DMS114 treated with DMSO at 0.1 percent for 48 hours (cell line): ENCODE results near the gene ZFPM1.
A peak's percentile ranks its signal among the peaks of the same experiment; 100 is the strongest.

Source experiments
- DNase-seq: peaks from one replicate; lab custom pipeline; 2025; ENCODE audit not compliant: unreplicated experiment; lab: John Stamatoyannopoulos, UW

ZFPM1 gene

DNA sequence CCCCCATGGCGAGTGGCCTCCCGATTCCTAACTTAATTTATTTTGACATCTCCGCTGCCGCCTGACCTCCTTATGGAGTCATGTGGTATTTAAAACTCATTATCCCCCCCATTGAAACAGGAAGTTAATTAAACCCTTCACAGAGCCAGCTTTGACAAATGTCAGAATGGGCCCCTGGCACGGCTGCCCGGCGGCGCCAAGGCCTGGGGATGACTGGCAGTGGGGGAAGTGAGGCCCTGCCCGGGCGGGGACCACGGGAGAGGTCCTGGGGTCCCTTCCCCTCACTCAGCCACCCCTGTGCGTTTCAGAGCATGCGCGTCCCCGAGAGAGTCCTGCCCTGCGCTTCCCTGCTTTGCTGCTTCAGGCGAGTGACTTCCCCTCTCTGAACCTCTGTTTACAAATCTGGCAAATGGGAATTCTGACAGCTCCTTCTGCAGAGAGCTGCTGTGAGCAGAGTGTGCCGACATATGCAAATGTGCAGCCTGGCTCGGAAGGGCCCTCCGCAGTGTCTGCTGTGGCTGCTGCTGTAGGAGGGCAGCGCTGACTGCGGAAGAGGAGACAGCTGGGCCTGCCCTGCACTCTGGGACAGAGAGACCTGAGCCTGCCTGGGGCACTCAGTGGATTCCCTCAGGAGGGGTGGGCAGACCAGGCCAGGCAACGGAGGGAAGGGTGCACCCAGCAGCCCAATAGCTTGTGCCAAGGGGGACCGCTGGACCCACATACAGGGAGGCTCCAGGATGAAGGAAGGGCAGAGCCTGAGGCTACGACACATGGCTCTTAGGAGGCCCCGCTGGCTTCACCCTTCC lies 4.4 kb upstream of the ZFPM1 start:
- no peak for DNase-seq

DNA sequence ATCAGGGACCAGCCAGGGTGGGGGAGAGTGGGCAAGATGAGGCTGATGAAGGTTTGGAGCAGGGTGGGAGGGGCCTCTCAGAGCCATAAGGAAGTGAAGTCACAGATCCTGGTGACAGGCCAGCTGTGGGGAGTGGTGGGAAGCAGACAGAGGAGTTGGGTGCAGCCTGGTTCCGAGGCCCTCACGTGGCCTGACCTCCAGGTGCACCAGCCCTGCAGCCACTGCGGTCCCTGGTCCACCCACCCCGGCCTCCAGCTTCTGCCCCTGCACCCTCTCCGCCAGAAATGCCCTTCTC lies 3.9 kb upstream of the ZFPM1 start:
- no peak for DNase-seq

DNA sequence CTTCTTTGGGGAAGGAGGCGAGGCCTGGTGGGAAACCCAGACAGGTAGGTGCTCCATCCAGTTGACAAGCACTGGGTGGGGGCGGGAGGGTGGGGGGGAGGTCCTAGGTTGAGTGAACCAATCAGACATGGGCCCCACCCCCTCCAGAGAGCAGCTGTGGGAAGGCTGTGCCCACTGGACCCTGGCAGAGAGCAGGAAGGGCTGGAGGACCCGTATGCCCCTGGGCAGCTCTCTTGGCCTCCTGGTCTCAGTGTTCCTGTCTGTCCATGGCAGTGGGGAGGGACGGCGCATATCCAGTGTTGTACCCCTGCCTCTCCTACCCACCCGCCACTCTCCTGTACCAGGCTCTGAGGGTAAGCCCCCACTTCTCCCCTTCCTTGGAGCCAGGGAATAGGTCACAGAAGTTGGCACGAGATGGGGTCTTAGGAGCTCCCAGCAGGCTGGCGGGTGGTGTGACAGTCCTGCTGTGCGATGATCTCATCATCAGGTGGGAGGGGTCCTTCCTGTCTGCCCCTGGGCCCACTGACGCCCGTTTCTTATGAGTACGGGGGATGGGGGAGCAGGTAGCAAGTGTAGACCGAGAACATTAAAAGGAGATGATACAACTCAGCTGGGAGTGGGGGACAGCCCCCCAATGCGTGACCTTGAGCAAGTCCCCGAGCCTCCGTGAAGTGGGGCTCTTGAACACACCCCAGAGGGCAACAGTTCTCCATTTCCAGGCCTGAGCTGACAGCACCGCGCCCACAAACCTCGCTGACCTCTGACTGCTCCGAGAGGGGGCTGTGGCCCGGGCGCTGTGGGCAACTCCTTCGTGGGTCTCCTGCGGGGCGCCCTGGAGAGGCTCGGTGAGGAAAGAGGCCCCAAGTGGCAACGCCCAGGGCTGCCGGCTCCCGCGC lies 1.2 kb upstream of the ZFPM1 start:
- DNase-seq, result no peak

DNA sequence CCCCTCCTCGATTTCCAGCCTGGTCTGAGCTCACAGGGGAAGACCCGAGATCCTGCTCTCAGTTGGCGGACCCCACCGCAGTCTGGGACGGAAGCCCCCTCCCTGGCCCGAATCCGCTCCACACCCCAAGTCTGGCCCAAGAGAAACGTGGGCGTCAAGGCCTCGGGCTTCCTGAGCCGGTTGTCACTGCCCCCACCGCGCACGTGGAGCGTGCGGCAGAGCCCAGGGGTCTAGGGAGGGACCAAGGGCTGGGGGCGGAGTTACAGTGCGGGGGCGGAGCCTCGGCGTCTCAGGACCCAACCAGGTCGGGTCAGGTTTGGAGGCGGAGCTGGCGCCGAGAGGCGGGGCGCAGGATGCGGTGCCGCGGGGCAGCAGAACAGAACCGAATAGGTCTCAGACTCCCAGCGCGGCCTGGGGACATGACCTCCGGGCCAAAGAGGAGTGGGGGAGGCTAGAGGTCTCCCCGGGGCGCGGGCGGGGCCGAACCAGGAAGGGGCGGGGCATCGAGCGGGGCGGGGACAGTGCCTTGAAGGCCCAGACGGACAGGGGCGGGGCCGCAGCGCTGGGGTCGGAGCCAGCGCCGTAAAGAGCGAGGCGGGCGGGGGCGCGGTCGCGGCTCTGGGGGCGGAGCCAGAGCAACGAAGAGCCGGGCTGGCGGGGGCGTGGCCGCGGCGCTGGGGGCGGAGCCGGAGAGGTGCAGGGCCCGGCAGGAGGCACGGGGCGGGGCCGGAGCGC lies 431 bp upstream of the ZFPM1 start:
- peak; percentile 84 for DNase-seq

DNA sequence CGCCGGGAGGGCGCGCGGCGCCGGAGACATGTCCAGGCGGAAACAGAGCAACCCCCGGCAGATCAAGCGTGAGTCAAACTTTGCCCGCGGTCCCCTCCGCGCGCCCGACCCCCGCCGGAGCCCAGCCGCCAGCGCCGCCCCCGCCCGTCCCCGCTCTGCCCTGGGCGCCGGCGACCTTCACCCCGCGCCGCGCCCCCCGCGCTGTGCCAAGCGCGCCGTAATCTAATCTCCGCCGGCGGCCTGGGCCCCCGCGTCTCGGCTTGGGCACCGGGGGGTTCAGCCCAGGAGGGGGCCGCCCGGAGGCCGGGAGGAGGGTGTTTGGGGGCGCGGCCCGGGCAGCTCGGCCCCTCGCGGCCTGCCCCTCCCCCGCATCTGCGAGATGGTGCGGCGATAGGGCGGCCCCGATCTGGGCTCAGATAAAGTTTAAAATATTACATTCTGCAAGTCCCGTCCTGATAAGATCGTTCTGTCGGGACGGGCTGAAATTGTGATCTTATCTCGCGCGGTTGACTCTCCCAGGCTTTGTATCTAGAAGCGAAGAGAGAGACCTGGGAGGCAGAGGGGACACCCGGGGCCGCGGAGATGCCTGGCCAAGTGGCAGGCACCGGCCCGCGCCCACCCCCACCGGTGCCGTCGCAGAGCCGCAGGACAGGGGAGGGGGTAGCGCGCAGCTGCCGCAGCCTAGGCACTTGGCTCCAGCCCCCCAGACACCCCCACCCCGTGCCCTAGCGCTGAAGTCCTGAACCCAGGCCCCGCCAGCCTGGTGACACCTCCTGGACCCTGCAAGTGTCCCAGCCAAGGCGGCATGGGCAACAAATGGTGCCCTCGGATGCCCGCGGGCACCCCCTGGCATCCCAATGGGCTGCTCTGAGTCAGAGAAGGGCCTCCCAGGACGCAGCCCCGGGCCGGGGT lies 787 bp downstream of the ZFPM1 start:
- DNase-seq, result no peak

DNA sequence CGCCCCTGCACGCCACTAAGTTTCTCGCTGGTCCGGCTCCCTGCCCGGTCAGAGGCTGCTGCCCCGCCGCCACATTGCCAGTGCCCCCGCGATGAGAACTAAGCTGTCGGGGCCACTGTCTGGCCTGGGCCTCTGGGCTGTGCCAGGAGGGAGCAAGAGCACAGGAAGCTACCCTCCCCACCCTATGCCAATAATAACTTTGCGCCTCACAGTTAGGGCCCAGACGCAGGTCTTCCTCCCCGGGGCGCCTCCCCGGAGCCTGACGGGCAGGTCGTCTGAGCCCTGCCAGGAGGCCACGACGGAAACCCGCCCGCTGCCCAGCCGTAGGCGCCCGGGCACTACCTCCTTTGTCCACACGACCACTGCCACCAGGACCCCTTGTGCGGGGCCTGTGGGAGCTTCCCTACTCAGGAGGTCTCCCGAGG lies 1.5 kb downstream of the ZFPM1 start:
- DNase-seq, result no peak

DNA sequence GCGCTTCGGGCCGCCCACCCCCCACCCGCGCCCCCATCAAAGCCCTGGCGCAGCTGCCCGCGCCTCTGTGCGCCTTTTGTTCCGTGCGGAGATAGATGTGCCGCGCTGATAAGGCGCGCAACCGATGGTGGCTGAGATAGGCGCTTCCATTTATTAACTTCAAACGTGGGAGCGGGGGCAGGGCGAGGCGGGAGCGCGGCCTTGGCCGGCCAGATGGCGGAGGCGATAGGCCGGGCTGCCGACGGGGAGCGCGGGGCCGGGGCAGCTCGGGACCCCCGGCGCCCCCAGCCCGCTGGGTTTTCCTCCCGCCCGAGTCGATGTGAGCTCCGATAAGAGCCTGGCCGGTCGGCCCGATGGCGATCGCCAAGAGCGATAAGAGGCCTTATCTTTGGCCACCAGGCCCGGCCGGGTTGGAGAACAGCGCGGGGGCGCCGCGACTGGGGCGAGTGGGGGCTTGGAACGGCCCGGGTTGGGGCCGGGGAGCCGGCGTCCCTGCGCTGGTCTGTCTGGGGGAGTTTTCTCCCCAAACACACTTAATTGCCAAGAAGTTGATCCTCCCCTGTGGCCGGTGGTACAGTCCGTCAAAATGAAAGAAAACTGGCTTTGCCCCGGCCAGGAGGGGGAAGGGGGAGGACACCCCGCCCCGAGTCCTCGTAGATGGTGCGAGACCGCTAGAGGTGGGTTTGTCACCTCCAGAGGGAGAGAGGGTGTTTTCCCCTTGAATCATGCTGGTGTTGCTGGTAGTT lies 2.7 kb downstream of the ZFPM1 start:
- no peak for DNase-seq

DNA sequence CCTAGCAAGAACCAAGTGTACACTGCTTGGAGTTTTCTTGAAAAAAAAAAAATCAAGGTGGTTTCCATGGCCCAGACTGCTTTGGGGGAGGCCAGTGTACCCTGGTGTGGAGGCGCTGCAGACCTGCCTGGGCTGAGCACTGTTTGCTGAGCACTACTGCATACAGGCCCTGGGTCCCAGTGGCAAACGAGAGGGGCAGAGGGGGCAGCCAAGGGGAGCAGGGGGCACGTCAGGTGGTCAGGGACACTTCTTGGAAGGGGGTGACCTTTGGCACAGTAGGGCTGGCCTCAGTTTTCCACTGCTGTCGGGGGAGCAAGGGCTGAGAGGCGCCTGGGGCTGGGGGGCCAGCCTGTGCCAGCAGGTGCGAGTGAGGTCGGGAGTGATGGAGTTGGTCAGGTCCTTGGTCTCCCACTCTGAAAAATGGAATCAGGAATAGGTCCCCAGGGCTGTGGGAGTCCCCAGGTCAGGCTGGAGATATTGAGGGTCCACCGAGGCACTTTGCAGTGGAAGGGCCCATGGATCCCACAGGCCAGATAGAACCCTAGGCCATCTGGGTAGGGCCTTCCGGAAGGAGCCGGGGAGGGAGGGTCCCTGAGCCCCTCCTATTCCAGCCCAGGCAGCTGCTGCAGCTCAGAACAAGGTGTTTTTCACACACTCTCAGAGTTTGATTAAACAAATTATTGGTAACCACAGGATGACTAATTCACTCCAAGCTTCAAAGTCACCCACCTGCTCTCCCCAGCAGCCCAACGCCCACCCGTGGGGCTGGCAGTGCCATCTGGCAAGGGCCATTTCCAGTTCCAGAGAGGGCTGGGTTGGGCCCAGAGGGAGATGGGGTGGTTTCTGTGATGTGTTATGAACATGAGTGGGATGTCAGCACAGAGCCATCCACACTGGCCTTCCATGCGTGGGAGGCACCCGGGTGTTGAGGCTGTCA lies 3.5 kb downstream of the ZFPM1 start:
- no peak for DNase-seq

DNA sequence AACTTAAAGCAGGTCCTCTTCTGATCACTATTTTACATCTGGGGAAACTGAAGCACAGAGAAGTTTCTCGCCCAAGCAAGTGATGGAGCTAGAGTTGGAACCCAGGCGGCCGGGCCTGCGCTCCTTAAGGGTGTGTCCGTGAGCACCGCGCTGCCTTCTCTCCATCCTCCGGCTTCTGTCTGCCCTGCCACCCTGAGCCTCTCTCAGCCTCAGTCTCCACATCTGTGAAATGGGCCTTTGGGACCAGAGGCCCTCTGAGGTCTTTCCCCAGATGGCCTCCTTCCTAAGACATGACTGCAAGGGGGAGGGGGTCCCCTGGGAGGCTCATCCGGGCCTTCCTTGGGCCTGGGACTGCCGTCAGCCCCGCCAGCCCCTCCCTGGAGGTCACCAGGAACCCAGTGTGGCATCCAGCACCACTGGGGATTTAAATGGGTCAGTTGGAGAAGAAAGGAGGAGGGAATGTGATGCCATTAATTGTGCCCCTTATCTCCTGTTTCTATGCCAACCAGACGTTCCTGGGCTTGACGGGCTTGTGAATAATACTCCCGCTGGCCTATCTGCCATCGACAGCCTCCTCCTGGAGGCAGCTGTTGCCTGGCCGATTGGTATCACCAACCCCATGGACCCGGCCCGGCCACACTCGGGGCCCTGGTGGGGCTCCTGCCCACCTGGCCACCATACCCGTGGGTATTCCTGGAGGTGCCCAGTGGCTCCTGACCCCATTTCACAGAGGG lies 5.1 kb downstream of the ZFPM1 start:
- DNase-seq, result no peak

DNA sequence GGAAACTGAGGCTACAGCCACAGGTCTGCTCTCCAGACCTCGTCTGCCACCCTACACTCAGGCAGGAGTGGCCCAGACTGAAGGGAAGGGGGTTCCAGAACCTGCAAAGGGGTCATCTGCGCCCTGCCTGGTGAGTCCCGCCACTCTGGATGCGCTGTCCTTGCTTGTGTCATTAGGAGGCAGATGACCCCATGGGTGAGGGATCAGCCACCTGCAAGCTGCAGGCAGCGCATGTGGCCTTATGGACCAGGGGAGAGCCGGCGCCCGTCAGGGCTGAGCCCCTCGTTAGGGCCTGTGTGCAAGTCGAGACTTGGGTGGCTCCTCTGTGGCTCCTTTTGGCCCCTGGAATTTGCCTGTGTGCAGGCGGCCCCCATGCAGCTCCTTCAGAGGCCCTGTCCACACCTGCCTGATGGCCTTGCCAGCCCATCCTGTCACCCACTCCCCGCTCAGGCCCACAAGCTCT lies 5.7 kb downstream of the ZFPM1 start:
- DNase-seq, result no peak

DNA sequence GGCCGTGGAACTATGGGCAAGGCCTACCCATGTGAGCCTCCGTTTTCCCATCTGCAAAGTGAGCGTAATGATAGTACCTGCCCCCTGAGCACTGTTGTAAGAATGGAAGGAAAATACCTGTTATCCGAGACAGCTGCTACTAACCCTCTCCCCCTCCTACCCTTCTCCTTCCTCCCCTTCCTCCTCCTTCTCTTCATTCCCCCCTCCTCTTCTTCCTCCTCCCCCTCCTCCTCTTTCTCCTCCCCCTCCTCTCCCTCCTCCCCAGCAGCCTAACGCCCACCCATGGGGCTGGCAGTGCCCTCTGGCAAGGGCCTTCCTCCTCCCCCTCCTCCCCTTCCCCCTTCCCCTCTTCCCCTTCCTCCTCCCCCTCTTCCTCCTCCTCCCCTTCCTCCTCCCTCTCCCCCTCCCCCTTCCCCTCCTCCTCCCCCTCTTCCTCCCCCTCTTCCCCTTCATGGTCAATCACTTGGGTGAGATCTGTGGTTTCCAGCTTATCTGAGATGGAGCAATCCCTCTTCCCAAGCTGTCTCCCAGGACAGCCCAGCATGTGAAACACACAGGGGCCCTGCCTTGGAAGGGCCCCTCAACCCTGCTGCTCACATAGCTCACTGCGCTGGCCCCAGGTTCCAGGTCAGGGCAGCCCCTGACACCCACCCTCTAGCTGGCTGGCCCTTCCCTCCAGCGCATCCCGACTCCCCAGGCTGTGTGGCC lies 6.4 kb downstream of the ZFPM1 start:
- no peak for DNase-seq

DNA sequence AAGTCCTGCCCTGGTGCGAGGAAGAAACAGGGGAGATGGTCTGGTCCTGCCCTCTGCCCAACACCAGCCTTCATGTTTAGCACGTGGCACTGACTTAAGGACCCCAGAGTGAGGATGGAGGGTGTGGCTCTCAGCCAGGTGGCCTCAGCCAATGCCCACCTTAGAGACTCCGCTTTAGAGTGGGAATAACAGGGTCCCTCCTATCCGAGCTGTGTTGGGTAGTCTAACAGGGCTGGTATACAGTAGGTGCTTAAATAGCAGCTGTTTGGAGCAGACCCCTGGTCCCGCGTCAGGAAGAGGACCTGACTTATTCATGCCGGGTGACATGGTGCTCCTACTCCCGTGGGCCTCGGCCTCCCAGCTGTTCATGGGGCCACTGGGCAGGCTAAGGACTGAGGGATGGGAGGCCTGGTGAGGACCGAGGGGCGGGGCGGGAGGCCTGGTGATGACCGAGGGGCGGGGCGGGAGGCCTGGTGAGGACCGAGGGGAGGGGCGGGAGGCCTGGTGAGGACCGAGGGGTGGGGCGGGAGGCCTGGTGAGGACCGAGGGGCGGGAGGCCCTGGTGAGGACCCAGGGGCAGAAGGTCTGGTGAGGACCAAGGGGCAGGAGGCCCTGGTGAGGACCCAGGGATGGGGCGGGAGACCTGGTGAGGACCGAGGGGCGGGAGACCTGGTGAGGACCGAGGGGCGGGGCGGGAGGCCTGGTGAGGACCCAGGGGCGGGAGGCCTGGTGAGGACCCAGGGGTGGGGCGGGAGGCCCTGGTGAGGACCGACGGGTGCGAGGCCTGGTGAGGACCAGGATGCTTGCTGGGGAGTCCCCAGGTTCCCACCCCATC lies 7.6 kb downstream of the ZFPM1 start:
- DNase-seq, result no peak

DNA sequence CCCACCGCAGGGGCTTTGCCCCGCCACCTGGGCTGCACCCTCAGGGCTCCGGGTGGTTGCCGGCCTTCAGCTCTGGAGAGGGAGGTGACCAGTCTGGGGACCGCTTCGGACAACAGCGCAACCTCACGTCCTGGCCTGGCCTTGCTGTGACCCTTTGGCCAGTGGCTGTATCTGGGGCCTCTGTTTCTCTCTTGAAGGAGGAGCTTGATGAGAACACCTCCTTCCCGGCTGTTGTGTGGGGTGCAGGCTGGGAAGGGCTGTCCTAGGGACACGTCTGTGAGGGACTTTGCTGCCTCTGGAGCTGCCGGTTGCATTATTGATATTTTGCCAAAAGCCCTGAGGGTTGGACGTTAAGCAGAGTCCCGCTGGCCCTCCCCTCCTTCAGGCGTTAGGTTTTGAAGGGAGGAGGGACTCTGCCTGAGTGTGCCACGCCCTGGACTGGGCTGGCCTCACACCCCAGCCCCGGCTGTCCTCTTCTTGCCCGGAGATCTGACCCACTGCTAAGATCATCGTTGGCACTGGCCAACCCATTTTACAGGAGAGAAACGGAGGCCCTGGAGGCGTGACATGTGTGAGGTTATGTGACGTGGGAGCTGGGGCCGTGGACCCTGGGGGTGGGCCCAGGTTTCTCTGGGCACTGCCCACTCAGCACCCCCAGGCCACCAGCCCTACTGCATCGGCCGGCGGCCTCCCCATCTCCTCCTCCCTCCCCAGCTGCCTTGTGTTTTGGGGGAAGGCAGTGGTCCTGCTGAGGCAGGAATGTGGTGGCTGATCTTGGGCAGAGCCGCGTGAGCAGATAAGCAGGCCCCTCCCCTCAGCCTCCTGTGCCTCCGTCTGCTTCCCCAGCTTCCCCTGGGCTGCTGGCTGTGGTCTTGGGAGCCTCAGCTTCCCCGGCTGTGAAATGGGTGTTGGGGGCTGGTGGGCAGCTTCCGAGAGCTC lies 8.5 kb downstream of the ZFPM1 start:
- DNase-seq, result no peak

DNA sequence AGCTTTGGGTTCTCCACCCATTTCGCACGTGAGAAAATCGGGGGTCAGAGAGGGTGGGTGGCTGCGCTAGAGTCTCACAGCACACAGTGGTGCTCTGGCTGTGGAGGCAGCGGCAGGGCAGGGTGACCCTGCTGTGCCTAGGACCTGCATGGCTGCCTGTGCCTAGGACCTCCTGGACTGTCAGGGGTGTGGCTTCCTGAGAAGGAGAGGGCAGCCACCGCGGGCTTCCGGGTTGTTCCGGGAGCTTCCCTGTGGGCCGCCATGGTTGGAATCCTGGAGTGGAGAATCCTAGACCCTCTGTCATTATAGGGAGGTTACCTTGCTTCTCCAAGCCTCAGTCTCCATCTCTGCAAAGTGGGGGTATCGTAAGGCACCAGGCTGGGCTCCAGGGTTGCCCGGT lies 9.3 kb downstream of the ZFPM1 start:
- DNase-seq, result no peak

DNA sequence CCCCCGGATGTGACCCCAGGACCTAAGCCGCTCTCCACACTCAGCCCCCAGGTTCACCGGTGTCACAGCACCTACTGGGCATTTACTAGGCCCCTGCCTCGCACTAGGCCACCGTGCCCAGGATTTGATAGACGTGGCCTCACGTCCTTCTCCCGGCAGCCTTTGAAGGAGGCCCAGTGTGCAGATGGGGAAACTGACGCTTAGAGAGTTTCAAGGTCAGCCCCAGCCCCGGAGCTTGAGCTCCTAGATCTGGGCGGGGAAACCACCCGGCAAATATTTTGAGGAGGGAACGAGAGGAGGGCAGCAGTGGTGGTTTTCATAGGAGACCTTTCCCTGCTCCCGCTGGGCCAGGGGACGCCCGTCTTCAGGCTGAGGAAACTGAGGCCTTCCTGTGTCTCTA lies 10.3 kb downstream of the ZFPM1 start:
- no peak for DNase-seq
